GM12873 (cell line): ENCODE measurements around the gene ACP5.

Experiments
- CTCF ChIP-seq: IDR thresholded peaks from 2 replicates; pipeline ENCODE4 v1.5.1; 2012; ENCODE audit warnings: low read depth, mild to moderate bottlenecking, moderate library complexity, low read length, control low read depth; ENCODE audit not compliant: insufficient read depth; ENCODE audit errors: missing control alignments

The ACP5 gene

GRCh38 chr19:11534538-11534937 is 42.9 kb downstream of the ACP5 start:
- TF ChIP-seq CTCF, result no peak

GRCh38 chr19:11530432-11530831 is 47.0 kb downstream of the ACP5 start:
- peak; percentile 25 for TF ChIP-seq CTCF

- no peak for TF ChIP-seq CTCF
These were observed 48.7 kb downstream of the ACP5 start, which contains the start of gene ECSIT for GRCh38 chr19:11528551-11529341. Gene ECSIT, minus strand, starts transcription at chr19:11529134. Its CDS starts 9,964 bp downstream, at chr19:11519170.
